GM18858 (cell line): ENCODE data around the gene RBM28.
"Not testable (repeated sequence)": the region's sequence is repeated elsewhere in the genome, so short reads cannot be mapped to it uniquely, and the experiment has no call there.

Source experiments
- ATAC-seq: cut with Tn5 transposase; IDR thresholded peaks from one replicate; pipeline ENCODE4 v1.9.1; 2021; ENCODE audit not compliant: unreplicated experiment

Gene RBM28

GRCh38 chr7:128284102-128284501 lies 59.6 kb downstream of the RBM28 start:
- no peak for ATAC-seq

GRCh38 chr7:128281605-128282380 lies 61.9 kb downstream of the RBM28 start:
- ATAC-seq: no peak

DNA sequence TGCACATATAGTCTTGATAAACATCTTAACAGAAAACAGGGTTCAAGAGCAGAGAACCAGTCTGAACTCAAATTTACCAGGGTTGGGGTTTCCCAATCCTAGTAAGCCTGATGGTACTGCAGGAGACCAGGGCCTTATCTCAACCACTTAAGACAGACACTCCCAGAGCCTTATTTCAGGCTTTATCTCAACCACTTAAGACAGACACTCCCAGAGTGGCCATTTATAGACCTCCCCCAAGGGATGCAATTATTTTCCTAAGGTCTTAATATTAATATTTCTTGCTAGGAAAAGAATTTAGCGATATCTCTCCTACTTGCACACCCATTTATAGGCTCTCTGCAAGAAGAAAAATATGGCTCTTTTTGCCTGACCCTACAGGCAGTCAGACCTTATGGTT lies 63.3 kb downstream of the RBM28 start:
- not testable (repeated sequence) for ATAC-seq

- ATAC-seq: no peak
These were observed 64.5 kb downstream of the RBM28 start for GRCh38 chr7:128279124-128279713.

DNA sequence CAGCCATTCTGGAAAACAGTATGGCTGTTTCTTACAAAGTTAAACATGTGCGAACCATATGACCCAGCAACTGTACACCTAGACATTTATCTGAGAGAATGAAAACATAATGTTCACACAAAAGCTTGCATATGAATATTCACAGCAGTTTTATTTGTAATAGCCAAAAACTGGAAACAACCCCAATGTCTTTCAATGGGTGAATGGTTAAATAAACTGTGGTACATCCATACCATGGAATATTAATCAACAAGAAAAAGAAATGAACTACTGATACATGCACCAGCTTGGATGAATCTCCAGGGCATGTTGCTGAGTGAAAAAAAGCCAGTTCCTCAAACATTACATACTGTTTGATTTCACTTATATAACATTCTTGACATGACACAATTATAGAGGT lies 65.3 kb downstream of the RBM28 start:
- no peak for ATAC-seq

- no peak for ATAC-seq
These were observed 68.0 kb downstream of the RBM28 start for GRCh38 chr7:128275681-128276080.

DNA sequence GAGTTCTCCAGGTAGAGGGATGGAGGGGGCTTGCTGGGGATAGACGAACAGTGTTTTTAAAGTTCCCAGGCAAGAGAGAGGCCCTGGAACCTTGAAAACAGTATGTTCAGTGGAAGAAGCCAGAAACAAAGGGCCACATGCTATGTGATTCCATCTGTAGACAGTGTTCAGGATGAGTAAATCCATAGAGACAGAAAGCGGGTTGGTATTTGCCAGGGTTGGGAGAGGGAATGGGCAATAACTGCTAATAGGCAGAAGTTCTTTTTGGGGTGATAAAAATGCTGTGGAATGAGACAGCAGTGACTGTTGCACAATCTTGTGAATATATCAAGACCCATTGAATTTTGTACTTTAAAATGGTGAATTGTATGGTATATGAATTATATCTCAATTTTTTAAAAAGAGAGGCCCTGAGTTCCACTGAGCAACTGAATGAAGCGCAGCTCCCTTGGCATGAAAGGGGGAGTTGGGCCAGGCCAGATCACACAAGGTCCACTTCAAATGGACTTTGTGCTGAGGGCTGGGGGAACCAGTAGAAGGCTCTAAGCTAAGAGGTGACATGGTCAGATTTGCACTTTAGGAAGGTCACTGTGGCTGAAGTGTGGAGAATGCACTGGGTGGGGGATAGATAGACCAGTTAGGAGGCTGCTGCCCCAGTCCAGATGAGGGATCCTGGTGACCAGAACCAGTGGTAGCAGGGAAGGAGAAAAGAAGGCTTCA lies 68.7 kb downstream of the RBM28 start:
- ATAC-seq: no peak

DNA sequence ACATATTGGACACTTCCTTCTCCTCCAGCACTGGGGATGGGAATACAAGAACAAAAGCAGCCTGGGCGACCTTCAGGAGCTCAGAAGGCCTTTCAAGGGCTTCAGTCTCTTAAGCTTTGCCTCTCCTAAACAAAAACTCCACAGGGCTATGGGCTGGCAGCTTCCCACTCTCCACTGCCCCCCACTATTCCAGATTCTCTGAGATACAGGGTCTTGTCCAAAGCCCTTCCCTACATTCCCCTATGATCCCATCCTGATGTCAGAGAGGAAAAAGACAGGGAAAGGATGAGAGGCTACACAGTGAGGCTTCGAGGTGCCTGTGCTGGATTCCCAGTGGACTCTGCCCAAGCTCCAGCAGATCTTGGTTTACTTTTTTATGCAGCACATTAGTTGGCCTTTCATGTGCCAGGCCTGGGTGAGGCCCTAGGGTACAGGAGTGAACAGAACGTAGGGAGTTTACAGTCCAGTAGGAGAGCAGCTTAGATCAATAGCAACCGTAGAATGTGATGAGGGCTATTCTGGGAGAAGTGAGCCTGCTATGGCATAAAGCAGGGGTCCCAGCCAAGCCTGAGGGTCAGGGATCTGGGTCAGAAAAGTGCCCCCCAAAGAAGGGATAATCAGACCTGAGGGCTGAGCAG lies 69.3 kb downstream of the RBM28 start:
- no peak for ATAC-seq

DNA sequence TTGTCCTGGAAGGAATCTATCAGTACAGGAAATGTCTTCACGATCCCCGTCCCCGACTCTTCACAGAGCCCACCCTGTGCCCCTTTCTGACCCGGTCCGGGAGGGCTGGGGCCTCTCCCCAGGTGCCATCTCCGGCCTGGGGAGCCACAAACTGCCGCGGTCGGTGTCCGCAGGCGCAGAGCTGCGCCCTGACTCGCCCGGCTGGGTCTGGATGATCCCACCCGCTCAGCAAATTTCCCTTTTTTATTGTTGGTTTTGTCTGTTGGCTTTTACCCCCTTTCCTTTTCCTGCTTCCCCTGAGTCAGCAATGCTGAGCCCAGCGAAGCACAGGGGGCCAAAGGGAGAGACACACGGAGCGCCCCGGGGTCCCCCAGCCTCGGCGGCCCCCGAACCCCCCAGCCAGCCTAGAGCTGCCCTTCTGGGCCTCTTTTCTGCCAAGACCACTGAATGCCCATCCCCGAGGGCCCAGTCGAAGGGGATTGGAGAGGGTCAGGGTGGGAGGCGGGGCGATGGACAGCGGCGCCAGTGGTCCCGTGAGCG lies 71.7 kb downstream of the RBM28 start:
- ATAC-seq: no peak

DNA sequence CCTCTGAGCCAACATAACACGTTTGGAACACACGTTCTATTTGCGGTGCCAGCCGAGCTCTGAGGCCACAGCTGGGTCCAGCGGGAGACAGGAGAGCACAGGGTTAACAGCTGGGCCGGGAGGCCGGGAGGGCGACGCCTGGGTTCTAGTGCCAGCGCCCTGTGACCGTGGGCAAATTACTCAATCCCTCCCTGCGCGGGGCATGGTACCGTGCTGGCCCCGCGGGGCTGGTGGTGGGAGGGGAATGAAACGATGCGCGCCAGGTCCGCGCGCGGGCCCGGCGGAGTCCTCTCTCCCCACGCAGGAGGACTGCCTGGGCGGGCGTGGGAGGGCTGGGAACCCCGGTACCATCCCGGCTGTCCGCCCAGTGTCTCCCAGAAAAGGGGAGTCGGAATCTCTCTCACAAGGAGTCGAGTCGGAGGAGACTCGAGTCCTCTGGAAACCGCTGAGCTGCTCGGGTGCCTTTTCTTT lies 72.2 kb downstream of the RBM28 start:
- no peak for ATAC-seq

- no peak for ATAC-seq
These were observed 72.9 kb downstream of the RBM28 start for GRCh38 chr7:128270826-128271272.

DNA sequence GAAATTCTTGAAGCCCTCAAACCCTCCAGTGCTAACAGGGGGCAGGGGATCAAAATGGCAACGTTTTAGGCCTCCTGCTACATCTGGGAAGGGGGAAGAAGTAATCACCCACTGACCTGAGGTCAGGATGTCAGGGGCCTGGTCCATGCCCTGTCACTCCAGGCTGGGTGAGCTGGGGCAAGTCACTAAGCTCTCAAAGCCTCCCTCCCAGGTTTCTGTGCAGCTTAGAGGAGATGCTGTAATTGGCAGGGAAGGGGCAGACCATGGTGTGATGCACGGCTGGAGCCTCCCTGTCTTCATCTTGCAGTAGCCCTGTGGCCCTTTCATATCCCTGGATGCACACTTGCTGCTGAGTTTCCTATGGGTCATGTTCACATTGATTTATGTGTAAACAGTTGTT lies 75.5 kb downstream of the RBM28 start:
- ATAC-seq: no peak

DNA sequence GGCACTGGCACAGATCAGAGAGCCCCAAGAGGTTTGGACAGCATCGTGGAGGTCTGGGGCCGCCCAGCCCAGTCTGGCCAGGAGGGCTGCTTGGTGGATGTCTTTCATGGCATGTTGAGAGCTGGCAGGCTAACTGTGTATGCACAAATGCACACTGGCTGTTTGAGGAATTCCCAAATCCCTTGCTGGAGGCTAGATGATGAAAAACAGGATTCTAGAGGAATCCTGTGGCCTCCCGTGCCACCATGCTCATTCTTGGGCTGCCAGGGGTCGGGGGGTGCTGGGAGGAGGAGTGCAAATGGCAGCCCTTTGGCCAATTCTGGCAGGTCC lies 76.1 kb downstream of the RBM28 start:
- ATAC-seq: no peak

- ATAC-seq: no peak
These were observed 76.7 kb downstream of the RBM28 start for GRCh38 chr7:128266883-128267594.

GRCh38 chr7:128266529-128266882 lies 77.2 kb downstream of the RBM28 start:
- ATAC-seq: no peak

DNA sequence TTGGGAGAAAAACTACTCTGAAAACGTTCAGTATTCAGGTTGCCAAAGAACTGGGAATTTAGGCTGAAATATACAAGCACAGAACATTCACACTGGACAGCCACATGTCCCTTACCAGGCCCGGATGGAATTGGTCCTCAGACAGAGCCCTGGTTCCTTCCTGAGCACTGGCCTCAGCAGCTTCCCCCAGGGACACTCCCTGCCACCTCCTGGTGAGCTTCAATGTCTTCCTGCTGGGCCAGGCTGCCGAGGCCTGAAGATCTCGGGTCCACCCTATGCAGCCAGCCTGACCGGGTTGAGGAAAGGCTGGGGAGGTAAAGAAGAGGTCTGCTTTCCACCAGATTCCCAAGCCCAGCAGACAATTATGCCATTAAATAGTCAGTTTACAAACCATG lies 77.8 kb downstream of the RBM28 start:
- ATAC-seq: no peak

DNA sequence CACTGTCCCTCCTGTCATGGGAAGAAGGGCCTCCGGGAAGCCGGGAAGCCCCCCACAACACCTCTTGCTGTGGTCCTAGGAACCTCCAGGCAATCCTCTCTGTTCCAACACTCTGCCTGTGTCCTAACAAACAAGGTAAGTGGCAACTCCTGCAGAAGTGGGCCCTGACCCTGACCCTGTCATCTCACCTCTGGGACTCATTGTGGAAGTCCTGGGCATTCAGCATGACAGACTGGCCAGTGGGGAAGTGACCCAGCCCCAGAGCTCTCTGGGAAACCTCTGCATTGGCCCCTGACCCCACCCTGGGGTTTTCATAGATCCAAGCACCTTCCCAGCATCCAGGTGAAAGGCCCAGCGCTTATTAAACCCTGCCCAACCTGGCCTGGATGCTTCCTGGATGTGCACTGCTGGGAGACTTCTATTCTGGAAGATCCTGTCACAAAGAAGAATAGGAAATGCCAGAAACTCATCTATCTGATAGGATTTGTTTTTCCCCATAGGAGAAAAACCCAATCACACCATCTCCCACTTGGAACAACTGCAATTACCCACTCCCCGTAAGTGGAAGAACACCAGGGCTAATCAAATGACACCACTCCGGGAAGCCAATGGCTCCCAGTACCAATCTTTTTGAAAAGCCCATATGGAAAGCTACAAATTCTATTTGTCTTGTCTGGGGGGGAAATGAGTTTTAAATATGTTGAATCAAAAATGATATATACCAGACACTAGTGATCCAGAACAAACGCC lies 78.4 kb downstream of the RBM28 start:
- no peak for ATAC-seq

DNA sequence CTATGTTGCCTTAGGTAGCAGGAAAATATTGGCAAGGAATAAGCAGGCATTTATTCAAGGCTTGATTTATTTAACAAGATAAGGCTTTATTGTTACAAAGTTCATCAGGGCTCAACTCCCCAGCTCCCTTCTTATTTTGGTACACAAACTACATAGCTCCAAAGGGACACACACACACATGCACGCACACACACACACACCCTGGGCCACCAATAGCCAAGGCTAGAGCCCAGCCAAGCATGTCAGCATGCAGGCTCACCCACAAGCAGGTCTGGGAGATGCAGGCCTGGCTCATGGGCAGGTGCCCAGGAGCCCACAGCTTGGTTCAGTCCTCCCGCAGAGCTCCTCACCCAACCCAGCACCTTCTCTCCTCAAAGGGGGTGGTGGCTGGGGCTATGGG lies 79.2 kb downstream of the RBM28 start:
- no peak for ATAC-seq

- ATAC-seq: no peak
These were observed 80.3 kb downstream of the RBM28 start for GRCh38 chr7:128263420-128263819.
